Natural killer cell (primary cell): ENCODE results near the gene CHRM3. TPM values are rescaled to one million over a fixed set of nuclear protein-coding genes. Genes with fewer than 3 reads are reported as not detected.

Experiments
- ATAC-seq, 3 donors: fragments of 150-1000 bp in 2 of 3; fragments of 200-7000 bp in 1 of 3; cut with Tn5 transposase; 1 replicate in 1 of 3; 2 replicates in 2 of 3; pipeline ENCODE4 v1.10.0; 2021; ENCODE audit warnings: mild to moderate bottlenecking in 2 of 3, moderate library complexity in 2 of 3
- DNase-seq, 2 donors: peaks; one replicate each; pipeline versions ENCODE4 v3.0.0 to v3.0.0-alpha.2; 2013 to 2021; ENCODE audit warnings: mixed read lengths in 1 of 2
- H3K27ac ChIP-seq: one replicate; pipeline ENCODE4 v1.5.1; 2013; ENCODE audit warnings: mild to moderate bottlenecking, low read length
- H3K27me3 ChIP-seq: one replicate; pipeline ENCODE4 v1.6.1; 2013; ENCODE audit warnings: low read length; ENCODE audit not compliant: control insufficient read depth, insufficient read depth
- H3K36me3 ChIP-seq: one replicate; pipeline ENCODE4 v1.6.1; 2013; ENCODE audit warnings: low read length; ENCODE audit not compliant: control insufficient read depth, insufficient read depth
- H3K4me1 ChIP-seq: one replicate; pipeline ENCODE4 v1.6.1; 2013; ENCODE audit warnings: low read length; ENCODE audit not compliant: control insufficient read depth, insufficient read depth
- H3K4me3 ChIP-seq: one replicate; pipeline ENCODE4 v1.5.1; 2013; ENCODE audit warnings: low read length
- H3K9me3 ChIP-seq: one replicate; pipeline ENCODE4 v1.6.1; 2013; ENCODE audit warnings: low read length; ENCODE audit not compliant: control insufficient read depth, insufficient read depth
- H3K27ac Mint-ChIP-seq, 2 donors: one replicate each; pipeline ENCODE4 v1.8.0; 2022; ENCODE audit warnings: mild to moderate bottlenecking in 2 of 2, mixed read lengths in 2 of 2, moderate library complexity in 1 of 2
- H3K27me3 Mint-ChIP-seq, 2 donors: one replicate each; pipeline ENCODE4 v1.8.0; 2022; ENCODE audit warnings: low read depth in 2 of 2, mixed read lengths in 2 of 2
- H3K36me3 Mint-ChIP-seq: one replicate; pipeline ENCODE4 v1.8.0; 2022; ENCODE audit warnings: mixed read lengths
- H3K4me1 Mint-ChIP-seq, 2 donors: one replicate each; pipeline ENCODE4 v1.8.0; 2022; ENCODE audit warnings: mixed read lengths in 2 of 2
- H3K4me3 Mint-ChIP-seq: one replicate; pipeline ENCODE4 v1.8.0; 2022; ENCODE audit warnings: mild to moderate bottlenecking, moderate library complexity, mixed read lengths
- H3K9me3 Mint-ChIP-seq, 2 donors: one replicate each; pipeline ENCODE4 v1.8.0; 2022; ENCODE audit warnings: mixed read lengths in 2 of 2
- CTCF ChIP-seq: fragments of 200-600 bp; IDR thresholded peaks from one replicate; pipeline ENCODE4 v1.8.0; 2022; ENCODE audit warnings: antibody characterized with exemption
- WGBS: methylation state at CpG from one replicate; pipeline ENCODE4 v1.1.7; 2013; ENCODE audit warnings: missing lambda C conversion rate; ENCODE audit not compliant: insufficient coverage; 5-methylcytosine and 5-hydroxymethylcytosine counted together
- intact Hi-C: fragments of 100-400 bp; cut with micrococcal nuclease; formaldehyde crosslinking; loops from one replicate; pipeline ENCODE4 v1.14.2; 2022
- total RNA-seq, 4 donors: library from RNA; stranded (reverse); fragments of 120-200 nt in 1 of 4; gene quantifications; one replicate each; pipeline versions ENCODE4 v1.2.3 to v1.2.4, GENCODE V29; 2013 to 2022

Gene CHRM3
- total RNA-seq, 3 donors from 2014 or later (not counting 1 experiment from before 2014, with no cell fraction given) = not detected

DNA sequence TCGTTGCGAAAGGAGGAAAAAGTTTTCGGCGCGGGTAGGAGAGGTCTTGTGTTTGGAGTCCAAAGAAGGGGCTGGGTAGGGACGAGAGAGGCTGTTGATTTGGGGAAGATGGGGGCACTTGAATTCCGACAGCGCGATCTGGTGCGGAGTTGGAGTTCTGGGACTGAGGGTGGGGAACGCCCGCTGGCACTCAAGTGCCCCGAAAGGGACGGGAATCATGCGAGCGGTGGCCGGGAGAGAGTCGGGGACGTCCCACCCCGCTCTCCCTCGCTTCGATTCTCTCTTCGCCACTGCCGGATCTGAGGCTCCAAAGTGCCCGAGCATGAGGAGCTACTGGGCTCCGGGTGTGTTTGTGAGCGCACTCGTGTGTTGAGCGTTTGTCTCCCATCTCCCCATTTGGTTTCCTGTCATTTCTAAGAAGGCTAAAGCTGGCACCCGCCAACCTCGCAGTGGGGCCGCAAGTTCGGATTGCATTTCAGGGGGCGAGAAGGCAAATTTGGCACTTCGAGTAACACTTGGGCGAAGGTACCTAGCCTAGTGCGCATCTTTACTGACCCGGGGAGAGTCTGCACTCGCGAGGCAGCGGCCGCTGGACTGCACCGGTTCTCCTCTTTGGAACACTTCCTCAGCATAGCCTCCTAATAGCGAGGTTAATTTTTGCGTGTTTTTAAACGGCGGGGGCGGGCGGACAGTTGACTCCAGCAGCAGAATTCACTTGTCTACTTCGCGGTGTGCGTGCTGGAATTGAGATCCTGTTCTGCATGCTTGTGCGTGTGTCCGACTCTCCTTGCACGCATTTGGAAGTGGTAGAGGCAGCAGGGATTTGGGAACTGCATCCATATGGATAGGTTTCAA, 1.2 kb downstream of the CHRM3 start:
- Mint-ChIP-seq H3K36me3 (no peaks in the 10 kb centered on the region), H3K4me1 (peaks cover 11 to 13% of the 10 kb centered on the region in 2 donors), H3K27ac (no peak overlapping the region), H3K4me3 (no peak overlapping the region), H3K27me3 (peaks cover 45 to 80% of the 10 kb centered on the region in 2 donors), H3K9me3 (no peaks in the 10 kb centered on the region)
- H3K4me3 ChIP-seq = no peak overlapping the region
- peaks cover 9% of the 10 kb centered on the region for H3K27me3 ChIP-seq
- H3K36me3 ChIP-seq = no peaks in the 10 kb centered on the region
- H3K27ac ChIP-seq = no peak overlapping the region
- ATAC-seq (no peak), DNase-seq (peak in 1 of 2 donors; percentile 4)
- no peaks in the 10 kb centered on the region for H3K9me3 ChIP-seq
- intact Hi-C loops = no loop called here
- peaks cover 14% of the 10 kb centered on the region for H3K4me1 ChIP-seq
- WGBS = 2% methylated on average over 55 of the region's 55 CpGs
- no peak for TF ChIP-seq CTCF

DNA sequence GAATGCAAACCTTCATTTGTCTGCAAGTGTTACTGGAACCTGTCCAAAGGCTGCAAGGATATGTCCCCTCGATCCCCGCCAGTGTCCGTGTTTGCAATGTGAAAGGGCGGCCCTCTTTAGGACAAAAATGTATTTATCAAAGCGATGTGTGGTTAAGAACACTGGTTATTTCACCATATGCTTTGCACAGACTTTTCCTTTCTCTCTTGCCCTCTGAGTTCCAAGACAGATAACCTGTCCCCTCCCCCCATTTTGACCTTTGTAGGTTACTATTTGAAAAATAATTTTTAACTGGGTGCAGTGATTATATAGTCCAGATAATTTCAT, 1.8 kb downstream of the CHRM3 start:
- Histone ChIP-seq H3K27me3 (peaks cover 9% of the 10 kb centered on the region), H3K36me3 (no peaks in the 10 kb centered on the region), H3K4me1 (peaks cover 14% of the 10 kb centered on the region), H3K4me3 (no peak overlapping the region), H3K27ac (no peak overlapping the region), H3K9me3 (no peaks in the 10 kb centered on the region)
- no peak for TF ChIP-seq CTCF
- no peak overlapping the region for H3K4me3 Mint-ChIP-seq
- H3K27me3 Mint-ChIP-seq = peaks cover 45 to 76% of the 10 kb centered on the region in 2 donors
- ATAC-seq (no peak), DNase-seq (no peak)
- intact Hi-C loops = no loop called here
- WGBS = 6% methylated on average over 4 of the region's 5 CpGs
- peaks cover 11 to 14% of the 10 kb centered on the region in 2 donors for H3K4me1 Mint-ChIP-seq
- no peak overlapping the region for H3K27ac Mint-ChIP-seq
- no peaks in the 10 kb centered on the region for H3K9me3 Mint-ChIP-seq
- no peaks in the 10 kb centered on the region for H3K36me3 Mint-ChIP-seq

GRCh38 chr1:239388578-239388977, 2.2 kb downstream of the CHRM3 start:
- no peak overlapping the region for H3K4me3 Mint-ChIP-seq
- WGBS = 74% methylated on average over 9 of the region's 9 CpGs
- H3K36me3 ChIP-seq = no peaks in the 10 kb centered on the region

More at GRCh38 chr1:239388578-239388977, 2.2 kb downstream of the CHRM3 start:
- intact Hi-C loops = no loop called here
- Histone ChIP-seq H3K27me3 (peaks cover 9% of the 10 kb centered on the region), H3K4me1 (peaks cover 14% of the 10 kb centered on the region), H3K27ac (no peak overlapping the region), H3K4me3 (no peak overlapping the region), H3K9me3 (no peaks in the 10 kb centered on the region)
- no peak for ATAC-seq
- no peak for TF ChIP-seq CTCF
- no peak for DNase-seq
- Mint-ChIP-seq H3K4me1 (peaks cover 11 to 14% of the 10 kb centered on the region in 2 donors), H3K9me3 (no peaks in the 10 kb centered on the region), H3K27ac (no peak overlapping the region), H3K36me3 (no peaks in the 10 kb centered on the region), H3K27me3 (peaks cover 45 to 71% of the 10 kb centered on the region in 2 donors)
